OCI-LY7 (cell line): ENCODE data around the gene ZFP69B. TPM values are rescaled to one million over a fixed set of nuclear protein-coding genes. Genes with fewer than 3 reads are reported as not detected.
A peak's percentile ranks its signal among the peaks of the same experiment; 100 is the strongest.
"Not testable (repeated sequence)": the region's sequence is repeated elsewhere in the genome, so short reads cannot be mapped to it uniquely, and the experiment has no call there.

Source experiments
- BruUV-seq: library from RNA; stranded (reverse); fragments of 400-500 nt; replicated peaks from 2 replicates; lab custom pipeline; 2021; lab: Mats Ljungman, UMichigan
- CTCF ChIA-PET: fragments of 300-600 bp; sonication (Branson Sonifier 250); formaldehyde crosslinking; loops from one replicate; lab custom pipeline; 2022; ENCODE audit warnings: antibody characterized with exemption; ENCODE audit not compliant: unreplicated experiment; lab: Charles Lee
- POLR2A ChIA-PET: fragments of 300-600 bp; sonication (Branson Sonifier 250); formaldehyde crosslinking; loops from one replicate; lab custom pipeline; 2022; ENCODE audit warnings: antibody characterized with exemption; lab: Charles Lee
- DNase-seq: peaks from one replicate; pipeline ENCODE4 v3.0.0-alpha.2; 2015; ENCODE audit warnings: low spot score
- H2AFZ ChIP-seq: fragments of 200-600 bp; sonication (generic), shearing (Covaris generic); 2 replicates; pipeline ENCODE4 v1.6.1; 2014; ENCODE audit warnings: mild to moderate bottlenecking, antibody characterized with exemption, low read length, moderate library complexity
- H3K27ac ChIP-seq: fragments of 200-600 bp; sonication (generic); 2 replicates; pipeline ENCODE4 v1.5.1; 2014; ENCODE audit warnings: mixed run types, low read depth, mild to moderate bottlenecking, moderate library complexity, low read length, inconsistent platforms; ENCODE audit not compliant: poor library complexity, severe bottlenecking
- H3K36me3 ChIP-seq: fragments of 200-600 bp; sonication (generic); 2 replicates; pipeline ENCODE4 v1.6.1; 2014; ENCODE audit warnings: mild to moderate bottlenecking, antibody characterized with exemption, low read length, moderate library complexity, mixed read lengths; ENCODE audit not compliant: insufficient read depth
- H3K4me1 ChIP-seq: fragments of 200-600 bp; sonication (generic); 2 replicates; pipeline ENCODE4 v1.5.1; 2014; ENCODE audit warnings: mild to moderate bottlenecking, low read length; ENCODE audit not compliant: insufficient read depth, poor library complexity, severe bottlenecking
- H3K4me2 ChIP-seq: fragments of 200-600 bp; sonication (generic); 2 replicates; pipeline ENCODE4 v1.6.1; 2014; ENCODE audit warnings: mild to moderate bottlenecking, low read length
- H3K4me3 ChIP-seq: fragments of 200-600 bp; sonication (generic); 2 replicates; pipeline ENCODE4 v1.5.1; 2014; ENCODE audit warnings: mild to moderate bottlenecking, low read depth, low read length; ENCODE audit not compliant: poor library complexity, severe bottlenecking
- H3K79me2 ChIP-seq: fragments of 200-600 bp; sonication (generic); 2 replicates; pipeline ENCODE4 v1.6.1; 2016; ENCODE audit warnings: low read depth, mild to moderate bottlenecking, low read length, moderate library complexity, mixed read lengths; ENCODE audit not compliant: insufficient read depth
- H3K9me2 ChIP-seq: fragments of 200-600 bp; sonication (generic); 2 replicates; pipeline ENCODE4 v1.6.1; 2016; ENCODE audit warnings: mild to moderate bottlenecking, low read length, mixed read lengths; ENCODE audit not compliant: insufficient read depth
- H3K9me3 ChIP-seq: fragments of 200-600 bp; sonication (generic); 2 replicates; pipeline ENCODE4 v1.6.1; 2014; ENCODE audit warnings: mild to moderate bottlenecking, mixed run types, low read length, mixed read lengths
- H4K20me1 ChIP-seq: fragments of 200-600 bp; sonication (generic); 2 replicates; pipeline ENCODE4 v1.6.1; 2014; ENCODE audit warnings: mild to moderate bottlenecking, antibody characterized with exemption, low read length, moderate library complexity, mixed read lengths; ENCODE audit not compliant: insufficient read depth
- EZH2phosphoT487 ChIP-seq: fragments of 200-600 bp; sonication (generic); IDR thresholded peaks from 2 replicates; pipeline ENCODE4 v1.6.1; 2018; ENCODE audit warnings: low read depth, borderline replicate concordance, mild to moderate bottlenecking, mixed run types, antibody characterized with exemption, low read length, moderate library complexity, mixed read lengths
- intact Hi-C: fragments of 100-400 bp; cut with micrococcal nuclease; formaldehyde crosslinking; loops from one replicate; pipeline ENCODE4 v1.10.0; 2022; ENCODE audit not compliant: unreplicated experiment
- total RNA-seq, 2 experiments: library from RNA; depleted of rRNA in 1 of 2; stranded (reverse); fragments of >200 nt in 1 of 2; shearing (Covaris generic) in 1 of 2; gene quantifications; 2 replicates each; pipeline ENCODE4 v1.2.3, GENCODE V29; 2014 to 2022
- TF ChIP-seq, protein P1 (sequence below): fragments of 200-600 bp; sonication (generic); conservative IDR thresholded peaks from 2 replicates; pipeline ENCODE4 v1.5.1; 2014; ENCODE audit warnings: mild to moderate bottlenecking, antibody characterized with exemption, low read length, moderate library complexity, mixed read lengths

Gene ZFP69B
- total RNA-seq, 2 experiments from 2014 or later = 12.7 to 26.8 TPM

DNA sequence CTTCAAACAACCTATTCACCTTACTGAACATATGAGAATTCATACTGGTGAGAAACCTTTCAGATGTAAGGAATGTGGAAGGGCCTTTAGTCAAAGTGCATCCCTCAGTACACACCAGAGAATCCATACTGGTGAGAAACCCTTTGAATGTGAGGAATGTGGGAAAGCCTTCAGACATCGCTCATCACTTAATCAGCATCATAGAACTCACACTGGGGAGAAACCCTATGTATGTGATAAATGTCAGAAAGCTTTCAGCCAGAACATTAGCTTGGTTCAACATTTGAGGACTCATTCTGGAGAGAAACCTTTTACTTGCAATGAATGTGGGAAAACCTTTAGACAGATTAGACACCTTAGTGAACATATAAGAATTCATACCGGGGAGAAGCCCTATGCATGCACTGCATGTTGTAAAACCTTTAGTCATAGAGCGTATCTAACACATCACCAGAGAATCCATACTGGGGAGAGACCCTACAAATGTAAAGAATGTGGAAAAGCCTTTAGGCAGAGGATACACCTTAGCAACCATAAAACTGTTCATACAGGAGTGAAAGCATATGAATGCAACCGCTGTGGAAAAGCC is 45.1 kb downstream of the ZFP69B start:
- no peak overlapping the region for H3K4me2 ChIP-seq
- H3K27ac ChIP-seq = no peak overlapping the region
- ChIA-PET CTCF (no interaction called here), POLR2A (no interaction called here)
- DNase-seq = no peak
- H3K4me1 ChIP-seq = no peaks in the 10 kb centered on the region
- no peaks in the 10 kb centered on the region for H3K79me2 ChIP-seq
- no peaks in the 10 kb centered on the region for H4K20me1 ChIP-seq
- intact Hi-C loops = no loop called here
- peaks cover 41% of the 10 kb centered on the region for H3K9me3 ChIP-seq
- H3K9me2 ChIP-seq = no peaks in the 10 kb centered on the region
- no peak overlapping the region for H2AFZ ChIP-seq
- TSS peak; percentile 64 for BruUV-seq
- H3K4me3 ChIP-seq = no peak overlapping the region
- TF ChIP-seq, protein P1, sequence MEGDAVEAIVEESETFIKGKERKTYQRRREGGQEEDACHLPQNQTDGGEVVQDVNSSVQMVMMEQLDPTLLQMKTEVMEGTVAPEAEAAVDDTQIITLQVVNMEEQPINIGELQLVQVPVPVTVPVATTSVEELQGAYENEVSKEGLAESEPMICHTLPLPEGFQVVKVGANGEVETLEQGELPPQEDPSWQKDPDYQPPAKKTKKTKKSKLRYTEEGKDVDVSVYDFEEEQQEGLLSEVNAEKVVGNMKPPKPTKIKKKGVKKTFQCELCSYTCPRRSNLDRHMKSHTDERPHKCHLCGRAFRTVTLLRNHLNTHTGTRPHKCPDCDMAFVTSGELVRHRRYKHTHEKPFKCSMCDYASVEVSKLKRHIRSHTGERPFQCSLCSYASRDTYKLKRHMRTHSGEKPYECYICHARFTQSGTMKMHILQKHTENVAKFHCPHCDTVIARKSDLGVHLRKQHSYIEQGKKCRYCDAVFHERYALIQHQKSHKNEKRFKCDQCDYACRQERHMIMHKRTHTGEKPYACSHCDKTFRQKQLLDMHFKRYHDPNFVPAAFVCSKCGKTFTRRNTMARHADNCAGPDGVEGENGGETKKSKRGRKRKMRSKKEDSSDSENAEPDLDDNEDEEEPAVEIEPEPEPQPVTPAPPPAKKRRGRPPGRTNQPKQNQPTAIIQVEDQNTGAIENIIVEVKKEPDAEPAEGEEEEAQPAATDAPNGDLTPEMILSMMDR = no peak
- TF ChIP-seq EZH2phosphoT487 = no peak
- H3K36me3 ChIP-seq = peaks cover 50% of the 10 kb centered on the region

DNA sequence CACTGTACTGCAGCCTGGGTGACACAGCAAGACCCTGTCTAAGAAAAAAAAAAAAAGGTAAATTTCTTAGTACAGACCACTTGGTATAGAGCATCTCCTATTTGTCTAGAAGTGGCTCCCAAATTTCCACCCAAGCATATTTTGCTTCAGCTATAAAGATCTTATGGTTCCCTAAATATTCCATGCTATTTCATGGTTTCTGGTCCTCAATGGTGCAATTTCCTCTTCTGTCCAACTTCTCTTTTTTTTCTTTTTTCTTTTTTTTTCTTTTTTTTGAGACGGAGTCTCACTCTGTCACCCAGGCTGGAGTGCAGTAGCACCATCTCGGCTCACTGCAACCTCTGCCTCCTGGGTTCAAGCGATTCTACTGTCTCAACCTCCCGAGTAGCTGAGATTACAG is 52.4 kb downstream of the ZFP69B start:
- H3K79me2 ChIP-seq, H3K4me1 ChIP-seq, DNase-seq, BruUV-seq, H3K4me2 ChIP-seq, CTCF ChIA-PET, H3K4me3 ChIP-seq, H3K36me3 ChIP-seq, H2AFZ ChIP-seq, H3K9me2 ChIP-seq, H3K27ac ChIP-seq, intact Hi-C loops, H4K20me1 ChIP-seq: not testable (repeated sequence)
- POLR2A ChIA-PET = interaction anchor here (0.6 kb wide), 1 partner anchor 63 kb away, joined by 3 read pairs; no protein-coding TSS in a partner anchor
- peaks cover 21% of the 10 kb centered on the region; the same call in 1 of the 2 replicates for H3K9me3 ChIP-seq

DNA sequence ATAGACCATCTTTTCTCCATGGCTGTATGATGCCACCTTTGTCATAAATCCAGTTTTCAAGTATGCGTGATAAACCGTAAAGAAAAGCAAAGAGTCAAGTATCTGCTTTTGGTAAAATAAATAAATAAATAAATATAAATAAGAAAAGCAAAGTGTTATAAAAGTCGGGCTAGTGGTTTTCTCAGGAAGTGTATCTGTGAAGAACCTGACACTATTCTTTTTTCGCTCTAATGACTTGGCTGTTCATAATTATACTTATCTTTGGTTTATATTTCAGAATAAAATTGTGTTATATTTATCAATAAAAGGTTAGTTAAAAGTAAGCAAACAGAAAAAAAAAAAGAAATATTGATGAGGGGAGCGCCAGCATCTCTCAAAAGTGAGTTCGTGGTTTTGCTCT is 57.7 kb downstream of the ZFP69B start:
- DNase-seq = no peak
- 0 out of 2 replicates have a peak, but pooled peaks cover 3% of the 10 kb centered on the region for H3K79me2 ChIP-seq
- H3K4me1 ChIP-seq = peaks cover 18% of the 10 kb centered on the region
- TF ChIP-seq, protein P1 = no peak
- no peak for TF ChIP-seq EZH2phosphoT487
- peak overlapping the region; percentile 29 for H3K27ac ChIP-seq
- POLR2A ChIA-PET = interaction anchor here (1.0 to 1.8 kb wide), 4 partner anchors 9 to 82 kb away, joined by 3 to 9 read pairs (median 4); partner anchors contain the start of genes ZFP69B and ZNF684
- H2AFZ ChIP-seq = peak overlapping the region; percentile 90
- intact Hi-C loops = no loop called here
- H3K4me2 ChIP-seq = peak overlapping the region; percentile 82
- H3K4me3 ChIP-seq = peak overlapping the region; percentile 71
- H3K9me3 ChIP-seq = peaks cover 21% of the 10 kb centered on the region; the same call in 1 of the 2 replicates
- CTCF ChIA-PET = no interaction called here
- no peaks in the 10 kb centered on the region for H4K20me1 ChIP-seq
- TSS peak; percentile 90 for BruUV-seq
- no peaks in the 10 kb centered on the region; the same call in 1 of the 2 replicates for H3K36me3 ChIP-seq
- H3K9me2 ChIP-seq = no peaks in the 10 kb centered on the region
